Amygdala (tissue), 56 donors: ENCODE measurements around the gene SNX22.
"Not testable (repeated sequence)": the region's sequence is repeated elsewhere in the genome, so short reads cannot be mapped to it uniquely, and the experiment has no call there.

Experiments used
- DNase-seq, 56 donors: peaks; one replicate each; lab custom pipeline; 2025; lab: John Stamatoyannopoulos, UW

The SNX22 gene

DNA sequence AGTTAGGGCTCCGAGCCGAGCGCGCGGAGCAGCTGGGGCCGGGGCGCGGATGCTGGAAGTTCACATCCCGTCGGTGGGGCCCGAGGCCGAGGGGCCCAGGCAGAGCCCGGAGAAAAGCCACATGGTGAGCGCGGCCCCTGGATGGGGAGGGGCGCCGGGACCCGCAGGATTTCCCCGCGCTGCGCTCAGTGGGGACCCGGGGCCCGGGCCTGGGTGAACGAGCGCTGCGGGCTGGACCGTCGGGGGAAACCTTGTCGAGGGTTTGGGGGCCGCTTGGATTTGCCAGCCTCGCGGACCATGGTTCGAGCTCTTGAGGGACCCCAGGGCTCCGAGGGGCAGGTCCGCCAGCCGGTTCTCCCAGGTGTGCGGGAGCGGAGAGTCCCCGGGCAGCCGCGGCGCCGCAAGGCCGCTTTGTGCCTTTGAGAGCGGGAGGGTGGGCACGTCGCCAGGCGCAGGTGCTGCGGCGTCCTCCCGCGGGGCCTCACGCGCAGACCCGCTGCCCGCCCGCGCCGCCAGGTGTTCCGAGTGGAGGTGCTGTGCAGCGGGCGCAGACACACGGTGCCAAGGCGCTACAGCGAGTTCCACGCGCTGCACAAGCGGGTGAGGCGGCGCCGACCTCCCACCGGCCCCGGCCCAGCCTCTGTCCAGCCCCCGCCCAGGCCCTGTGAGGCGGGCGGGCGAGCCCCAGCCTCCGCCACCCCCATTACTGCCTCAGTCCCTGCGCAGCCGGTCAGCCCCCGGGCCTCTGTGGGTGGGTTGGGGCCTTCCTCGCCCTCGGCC lies at the start of gene SNX22:
SNX22 (plus strand) TSS at position 5 of the 780 bp plus-strand sequence; CDS start at position 50, 45 bp downstream.
- DNase-seq: peak in 1 of 56 donors; percentile 44

DNA sequence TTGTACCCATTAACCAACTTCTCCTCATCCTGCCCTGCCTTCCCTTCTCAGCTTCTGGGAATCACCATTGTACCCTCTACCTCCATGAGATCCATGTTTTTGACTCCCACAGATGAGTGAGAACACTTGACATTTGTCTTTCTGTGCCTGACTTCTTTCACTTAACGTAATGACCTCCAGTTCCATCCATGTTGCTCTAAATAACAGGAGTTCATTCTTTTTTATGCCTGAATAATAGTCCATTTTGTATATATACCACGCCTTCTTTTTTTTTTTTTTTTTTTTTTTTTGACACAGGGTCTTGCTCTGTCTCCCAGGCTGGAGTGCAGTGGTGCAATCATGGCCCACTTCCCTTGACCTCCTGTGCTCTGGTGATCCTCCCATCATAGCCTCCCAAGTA lies 49.0 kb upstream of the SNX22 start:
- DNase-seq: no peak

DNA sequence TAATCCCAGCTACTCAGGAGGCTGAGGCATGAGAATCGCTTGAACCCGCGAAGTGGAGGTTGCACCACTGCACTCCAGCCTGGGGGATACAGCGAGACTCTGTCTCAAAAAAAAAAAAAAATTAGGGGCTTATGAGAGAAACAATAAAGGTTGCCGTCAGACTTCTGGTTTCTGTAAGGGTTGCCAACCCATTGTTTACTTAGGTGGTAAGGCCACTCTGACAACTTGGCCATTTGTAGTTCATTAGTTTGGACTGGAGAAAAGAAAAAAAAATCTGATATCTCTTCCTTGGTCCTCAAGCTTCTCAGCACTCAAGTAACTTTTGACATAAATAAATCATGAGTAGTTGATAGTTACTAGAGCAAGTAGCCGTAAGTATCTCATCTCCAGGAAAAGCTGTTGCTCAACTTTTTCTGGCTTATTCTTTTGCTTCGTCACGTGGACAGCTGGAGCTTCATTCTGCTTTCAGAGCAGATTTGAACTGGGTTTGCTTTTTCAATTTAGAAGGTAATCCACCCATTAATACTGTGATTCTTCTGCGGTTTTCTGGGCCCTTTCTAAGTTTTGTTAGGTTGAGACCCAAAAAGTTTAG lies 46.3 kb upstream of the SNX22 start:
- DNase-seq: peak in 1 of 56 donors; percentile 44

DNA sequence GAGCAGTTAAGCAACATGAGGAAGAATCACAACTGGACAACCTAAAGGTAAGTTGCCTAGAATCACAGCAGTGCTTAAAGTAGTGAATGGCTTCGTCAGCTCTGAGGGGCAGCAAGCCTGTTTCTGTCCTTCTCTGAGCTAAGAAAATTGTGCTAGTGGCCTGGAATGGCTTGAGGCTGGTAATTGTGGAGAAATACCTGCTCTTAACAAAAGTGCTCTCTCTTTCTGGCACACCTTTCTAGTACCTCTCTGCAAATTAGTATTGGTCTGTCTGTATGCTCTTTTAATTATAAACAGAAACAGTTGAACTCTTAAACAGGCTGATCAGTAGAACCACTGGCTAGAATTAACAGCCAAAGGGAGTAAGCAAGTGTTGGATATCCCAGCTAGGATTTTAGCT lies 44.2 kb upstream of the SNX22 start:
- no peak for DNase-seq

DNA sequence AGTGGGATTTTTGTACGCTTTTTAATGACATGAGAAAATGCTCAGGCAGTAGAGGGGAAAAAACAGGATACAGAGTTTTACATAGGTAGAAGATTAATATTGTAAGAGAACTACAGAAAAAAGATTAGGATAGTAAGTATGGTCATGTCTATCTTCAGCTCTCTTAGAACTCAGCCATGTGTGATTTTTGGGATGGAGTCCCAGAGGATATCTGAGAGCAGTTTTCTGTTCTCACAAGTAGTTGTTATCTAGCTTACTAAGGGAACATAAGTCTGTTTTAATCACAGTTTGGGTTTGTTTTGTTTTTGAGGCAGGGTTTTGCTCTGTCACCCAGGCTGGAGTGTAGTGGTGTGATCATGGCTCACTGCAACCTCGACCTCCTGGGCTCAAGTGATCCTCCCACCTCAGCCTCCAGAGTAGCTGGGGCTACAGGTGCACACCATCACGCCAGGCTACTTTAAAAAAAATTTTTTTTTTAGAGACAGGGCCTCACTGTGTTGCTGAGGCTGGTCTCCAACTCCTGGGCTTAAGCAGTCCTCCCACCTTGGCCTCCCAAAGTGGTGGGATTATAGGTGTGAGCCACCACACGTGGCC lies 41.3 kb upstream of the SNX22 start:
- DNase-seq: not testable (repeated sequence)

DNA sequence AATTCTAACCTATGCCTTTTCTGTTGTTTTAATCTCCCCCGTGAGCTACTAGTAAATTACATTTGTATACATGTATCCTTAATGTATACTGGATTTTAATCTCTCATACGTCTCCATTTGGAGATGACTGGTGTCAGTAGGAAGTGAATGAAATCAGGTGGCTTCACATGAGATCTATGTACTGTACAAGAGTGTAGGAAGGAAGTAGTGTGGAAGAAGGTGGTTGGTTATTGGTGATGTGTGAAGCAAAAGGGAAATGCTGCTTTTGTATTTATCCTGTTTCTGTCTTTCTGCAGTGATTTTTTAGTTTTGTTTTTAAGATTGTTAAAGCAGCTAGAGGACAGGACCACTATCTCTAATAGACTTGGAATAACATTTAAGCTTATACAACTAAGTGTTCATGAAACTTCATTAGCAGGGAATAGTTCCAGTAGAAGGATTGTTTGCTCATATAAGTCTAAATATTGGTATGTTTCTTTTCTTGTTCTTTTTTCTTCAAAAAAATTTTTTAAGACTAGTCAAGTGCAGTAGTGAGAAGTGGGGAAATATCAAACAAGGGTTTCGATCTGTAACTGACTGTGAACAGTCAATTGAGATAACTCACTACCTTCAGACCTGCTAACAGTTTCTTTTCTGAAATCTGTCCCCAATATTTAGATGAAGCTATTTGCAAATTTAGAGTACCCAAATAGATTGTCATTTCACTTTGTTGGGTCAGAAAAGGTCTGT lies 40.4 kb upstream of the SNX22 start:
- no peak for DNase-seq

DNA sequence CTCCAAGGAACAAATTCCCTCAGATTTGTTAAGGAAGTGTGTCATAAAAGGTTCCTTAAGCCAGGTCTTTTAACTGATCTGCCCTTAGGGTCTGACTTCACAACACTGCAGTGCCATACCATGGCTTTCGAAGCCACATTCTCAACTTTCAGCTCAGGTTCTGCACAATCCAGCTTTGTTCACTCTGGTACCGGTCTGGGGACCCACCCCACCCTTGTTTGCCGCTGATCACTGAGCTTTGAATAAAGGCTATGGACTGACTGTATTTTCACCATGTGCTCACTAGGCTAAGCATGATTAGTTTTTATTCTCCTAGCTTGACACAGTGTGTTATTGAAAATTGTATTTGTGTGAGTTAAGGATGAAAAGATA lies 39.9 kb upstream of the SNX22 start:
- no peak for DNase-seq

DNA sequence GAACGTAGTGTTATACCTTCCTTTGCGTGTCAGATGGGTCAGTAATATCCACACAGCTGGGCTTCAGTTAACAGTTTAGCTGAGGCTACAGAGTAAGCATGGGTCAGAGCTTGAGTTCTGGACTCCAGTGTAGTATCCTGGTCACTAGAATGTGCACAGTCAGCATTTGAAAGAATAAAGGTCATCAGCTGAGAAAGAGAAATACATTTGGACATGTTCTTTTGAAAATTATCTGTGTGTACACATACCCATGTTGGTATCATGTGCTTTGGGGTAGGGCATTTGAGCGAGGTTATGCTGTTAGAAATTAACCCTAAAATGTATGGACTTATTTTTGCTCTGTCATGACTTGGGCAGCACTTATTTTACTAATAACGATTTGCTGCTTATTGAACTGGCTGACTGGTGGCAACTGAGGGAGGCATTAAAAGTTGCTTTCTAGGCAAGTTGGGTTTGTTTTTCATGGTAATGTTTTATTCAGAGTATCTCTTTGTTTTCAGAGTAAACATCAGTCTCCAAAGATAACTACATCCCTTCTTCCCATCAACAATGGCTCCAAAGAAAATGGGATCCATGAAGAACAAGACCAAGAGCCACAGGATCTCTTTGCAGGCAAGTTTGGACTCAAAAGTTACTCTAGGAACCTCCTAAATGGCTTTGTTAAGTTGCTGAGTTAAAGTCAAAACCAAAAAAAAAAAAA lies 39.3 kb upstream of the SNX22 start:
- DNase-seq: no peak

DNA sequence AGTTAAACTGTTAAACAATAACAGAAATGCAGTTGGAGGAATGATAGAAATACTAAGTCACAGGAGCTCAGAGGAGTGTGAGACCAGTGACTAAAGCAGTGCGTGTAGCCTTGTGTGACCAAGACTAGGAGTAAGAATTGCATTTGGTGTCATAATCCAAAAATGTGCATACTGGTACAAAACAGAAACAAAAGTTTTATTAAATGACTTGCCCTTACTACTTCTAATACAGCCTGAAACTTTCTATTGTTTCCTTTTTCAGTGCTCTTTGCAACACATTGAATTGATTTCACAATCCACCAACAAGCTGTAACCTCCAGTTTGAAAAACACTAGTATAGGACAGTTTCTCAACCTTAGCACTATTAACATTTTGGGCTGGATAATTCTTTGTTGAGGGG lies 38.6 kb upstream of the SNX22 start:
- DNase-seq: no peak

DNA sequence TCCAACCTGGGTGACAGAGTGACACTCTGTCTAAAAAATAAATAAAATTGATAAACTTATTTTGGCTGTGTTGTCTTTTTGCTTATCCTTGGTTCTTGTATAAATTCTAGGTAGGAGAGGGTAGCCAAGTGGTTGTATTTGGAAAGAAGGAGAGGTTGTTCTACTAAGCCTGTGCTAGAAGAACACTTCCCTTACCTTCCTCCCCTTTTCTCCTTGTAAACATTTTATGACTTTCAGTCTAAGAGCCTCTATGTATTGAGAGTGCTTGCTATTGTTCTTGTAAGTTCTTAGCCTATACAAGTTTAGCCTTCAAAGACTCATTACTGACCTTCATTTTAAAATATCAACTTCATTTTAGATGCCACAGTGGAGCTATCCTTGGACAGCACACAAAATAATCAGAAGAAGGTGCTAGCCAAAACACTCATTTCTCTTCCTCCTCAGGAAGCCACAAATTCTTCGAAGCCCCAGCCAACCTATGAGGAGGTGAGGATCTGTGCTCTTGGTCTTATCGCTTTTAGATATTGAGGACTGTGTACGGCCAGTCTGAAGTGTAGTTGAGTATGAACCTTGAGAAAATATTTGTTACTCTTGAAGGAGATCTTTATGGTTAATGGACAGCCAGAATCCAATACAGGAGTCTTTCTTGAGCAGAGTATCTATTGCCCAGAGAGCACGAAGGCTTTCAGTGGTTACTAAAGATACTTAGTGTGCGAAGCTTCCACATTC lies 33.6 kb upstream of the SNX22 start:
- DNase-seq: no peak

DNA sequence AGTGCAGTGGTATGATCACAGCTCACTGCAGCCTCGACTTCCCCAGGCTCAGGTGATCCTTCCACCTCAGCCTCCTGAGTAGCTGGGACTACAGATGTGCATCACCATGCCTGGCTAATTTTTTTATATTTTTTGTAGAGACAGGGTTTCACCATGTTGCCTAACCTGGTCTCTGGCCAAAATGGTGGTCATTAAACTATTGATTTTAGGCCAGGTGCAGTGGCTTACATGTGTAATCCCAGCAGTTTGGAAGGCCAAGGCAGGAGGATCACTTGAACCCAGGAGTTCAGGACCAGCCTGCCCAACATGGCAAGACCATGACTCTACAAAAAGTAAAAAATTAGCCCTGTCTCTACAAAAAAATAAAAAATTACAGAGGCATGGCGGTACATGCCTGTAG lies 31.2 kb upstream of the SNX22 start:
- not testable (repeated sequence) for DNase-seq

DNA sequence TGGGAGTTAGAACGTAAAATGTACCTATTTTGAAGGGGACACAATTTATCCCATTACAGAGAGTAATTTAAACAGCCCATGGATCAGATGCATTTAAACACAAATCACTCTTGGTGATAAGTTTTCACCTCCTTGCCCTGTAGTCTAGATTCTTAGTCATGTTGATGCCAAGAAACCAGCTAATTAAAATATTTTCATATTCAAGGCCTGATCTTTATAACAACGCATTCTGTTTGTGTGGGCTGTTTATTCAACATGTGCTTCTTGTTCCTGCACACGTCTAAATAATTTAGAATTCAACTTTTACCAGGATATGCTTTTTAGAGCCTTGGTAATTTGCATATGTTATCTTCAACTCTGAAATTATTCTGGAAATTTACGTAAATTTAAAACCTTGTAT lies 29.9 kb upstream of the SNX22 start:
- no peak for DNase-seq

DNA sequence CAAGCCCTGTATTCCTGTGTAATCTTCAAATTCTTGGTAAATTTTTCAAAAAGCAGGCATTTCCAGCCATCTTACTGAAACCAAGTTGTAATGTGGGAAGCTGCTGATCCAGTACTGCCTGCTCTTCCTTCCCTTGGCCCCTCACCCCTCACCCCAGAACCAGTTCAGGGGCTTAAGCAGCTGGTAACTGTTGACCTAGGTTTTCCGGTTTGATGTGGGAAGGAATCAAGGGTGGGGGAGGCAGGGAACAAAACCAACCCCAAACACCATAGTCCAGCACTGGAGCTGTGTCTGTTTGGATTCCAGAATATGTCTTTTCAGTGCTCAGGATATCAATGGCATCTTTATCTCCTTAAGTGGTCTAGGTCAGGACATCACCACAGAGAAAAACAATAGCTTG lies 29.1 kb upstream of the SNX22 start:
- peak in 7 of 56 donors; percentile 31 to 79 (median 57) for DNase-seq

DNA sequence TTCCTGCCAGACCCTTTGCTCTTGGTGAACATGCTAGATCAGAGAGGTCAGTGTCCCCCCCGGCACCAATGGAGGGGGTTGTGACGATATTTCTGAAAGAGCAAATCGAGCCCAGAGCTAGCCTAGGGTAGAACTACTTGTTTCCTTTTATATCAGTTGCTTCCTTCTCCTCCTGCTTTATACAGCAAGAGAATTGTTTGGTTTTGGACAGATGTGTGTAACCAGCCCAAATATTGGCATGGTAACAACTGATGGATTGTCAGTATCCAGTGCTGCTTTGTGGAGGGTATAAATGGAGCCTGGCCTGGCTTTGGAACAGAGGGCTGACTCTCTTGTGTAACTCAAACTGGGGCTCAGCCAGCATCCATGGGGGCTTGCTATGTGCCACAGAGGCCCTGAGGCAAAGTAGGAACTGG lies 28.6 kb upstream of the SNX22 start:
- DNase-seq: peak in 50 of 56 donors; percentile 27 to 96 (median 81)

DNA sequence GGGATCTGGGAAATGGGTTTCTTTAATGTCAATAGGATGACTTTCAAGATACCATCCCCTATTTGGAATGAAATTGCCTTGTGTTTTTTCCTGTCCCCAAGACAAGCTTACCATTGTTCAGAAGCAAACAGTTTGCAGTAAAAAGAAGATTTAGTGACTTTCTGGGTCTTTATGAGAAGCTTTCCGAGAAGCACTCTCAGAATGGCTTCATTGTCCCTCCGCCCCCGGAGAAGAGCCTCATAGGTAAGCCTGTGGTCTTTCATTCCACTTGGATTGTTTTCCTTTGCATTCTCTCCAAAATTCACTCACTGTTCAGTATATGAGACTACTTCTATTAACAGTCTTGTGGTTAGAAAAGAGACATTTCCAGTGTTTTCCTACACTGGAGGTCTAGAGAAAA lies 25.6 kb upstream of the SNX22 start:
- DNase-seq: no peak

DNA sequence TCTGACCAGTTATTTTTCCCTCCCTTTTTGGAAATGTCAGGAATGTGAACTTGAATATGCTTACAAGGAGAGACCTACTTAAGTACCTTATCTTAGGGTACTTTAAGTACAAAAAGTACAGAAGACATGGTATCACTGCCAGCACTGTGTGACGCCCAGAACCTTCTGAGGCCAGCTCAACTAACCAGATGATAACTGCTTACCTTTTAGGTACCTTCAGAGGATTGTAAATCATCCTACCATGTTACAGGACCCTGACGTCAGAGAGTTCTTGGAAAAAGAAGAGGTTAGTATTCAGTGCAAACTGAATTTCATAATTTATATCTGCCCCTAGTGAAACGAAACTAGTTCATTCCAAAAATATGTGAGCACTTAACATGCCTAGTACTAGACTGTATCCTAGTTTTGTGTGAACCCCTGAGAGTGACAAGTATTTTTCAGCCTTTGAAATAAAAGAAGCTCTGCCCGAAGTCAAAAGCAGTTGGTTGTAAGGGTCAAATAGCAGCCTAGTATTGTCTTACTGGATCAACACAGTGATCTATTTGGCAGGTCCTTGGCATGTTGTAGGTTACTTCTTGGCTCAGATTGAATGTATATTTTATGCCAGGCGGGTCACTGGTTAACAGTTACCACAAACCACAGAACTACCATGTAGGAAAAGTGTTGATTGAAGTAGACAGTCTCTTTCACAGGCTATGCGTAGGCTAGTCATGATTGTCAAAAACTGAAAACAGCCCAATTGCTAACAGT lies 23.8 kb upstream of the SNX22 start:
- no peak for DNase-seq

DNA sequence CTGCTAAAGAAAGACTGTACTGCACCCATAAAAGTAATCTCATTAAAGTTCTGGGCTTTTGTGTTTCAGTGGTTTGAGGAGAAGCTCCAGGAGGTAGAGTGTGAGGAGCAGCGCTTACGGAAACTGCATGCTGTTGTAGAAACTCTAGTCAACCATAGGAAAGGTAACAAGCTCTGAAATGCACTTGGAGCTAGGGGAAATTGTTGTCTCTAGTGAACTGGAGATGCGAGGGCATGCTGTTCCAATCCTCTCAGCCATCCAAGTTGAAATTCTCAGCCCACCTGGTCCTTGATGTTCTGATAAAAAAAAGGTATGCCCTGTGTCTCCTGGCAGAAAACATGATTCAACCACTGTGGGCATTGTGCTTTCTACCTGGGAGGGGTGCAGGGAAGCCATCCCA lies 21.4 kb upstream of the SNX22 start:
- no peak for DNase-seq

DNA sequence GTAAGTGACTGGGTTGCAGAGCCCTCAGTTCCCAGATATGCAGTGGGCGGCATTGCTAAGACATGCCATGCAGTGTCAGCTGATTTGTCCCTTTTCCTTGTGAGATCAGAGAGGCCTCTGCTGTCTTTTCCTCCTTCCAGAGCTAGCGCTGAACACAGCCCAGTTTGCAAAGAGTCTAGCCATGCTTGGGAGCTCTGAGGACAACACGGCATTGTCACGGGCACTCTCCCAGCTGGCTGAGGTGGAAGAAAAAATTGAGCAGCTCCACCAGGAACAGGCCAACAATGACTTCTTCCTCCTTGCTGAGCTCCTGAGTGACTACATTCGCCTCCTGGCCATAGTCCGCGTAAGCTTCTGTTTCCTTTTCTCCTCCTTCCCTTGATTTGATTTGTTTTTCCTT lies 20.0 kb upstream of the SNX22 start:
- DNase-seq: peak in 13 of 56 donors; percentile 20 to 59 (median 36)

DNA sequence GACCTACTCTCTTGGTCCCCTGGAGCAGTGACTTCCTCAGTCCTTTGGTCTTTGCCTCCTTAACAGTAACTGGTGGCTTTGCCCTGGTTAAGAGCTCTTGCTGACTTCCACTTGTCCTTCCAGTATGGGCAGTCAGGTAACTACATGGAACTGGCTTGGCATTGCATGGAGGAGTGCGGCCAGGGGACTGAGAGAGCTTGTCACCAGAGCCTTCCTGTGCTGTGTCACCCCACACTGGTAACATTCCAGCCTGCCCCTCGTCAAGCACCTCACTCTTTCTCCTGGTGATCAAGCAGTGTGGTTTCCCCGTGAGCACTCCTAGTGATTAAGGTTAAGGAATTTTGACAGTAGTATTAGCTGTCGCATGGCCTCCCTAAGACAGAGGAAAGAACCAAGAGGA lies 19.3 kb upstream of the SNX22 start:
- DNase-seq: no peak
